ENCODE data around the gene DPPA4.
"Not testable (repeated sequence)": the region's sequence is repeated elsewhere in the genome, so short reads cannot be mapped to it uniquely, and the experiment has no call there.

The DPPA4 gene

DNA sequence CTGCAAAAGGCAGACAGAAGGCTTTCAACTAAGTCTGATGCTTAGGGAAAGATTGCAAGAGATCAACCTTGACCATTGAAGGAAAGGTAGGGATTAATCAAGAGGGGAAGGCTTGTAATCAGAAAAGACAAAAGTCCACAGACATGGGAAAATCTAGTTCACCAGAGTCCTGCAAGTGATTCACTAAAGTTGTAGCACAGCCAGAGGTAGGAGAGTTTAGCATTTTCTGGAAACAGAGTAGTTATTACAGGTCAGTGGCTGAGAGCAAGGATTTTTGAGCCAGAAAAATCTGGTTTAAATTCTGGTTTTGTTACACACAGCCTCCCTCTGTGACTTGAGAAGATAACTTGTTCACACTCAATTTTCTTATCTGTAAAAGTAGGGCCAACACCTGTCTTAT, 35.3 kb upstream of the DPPA4 start:
- no peak for TF ChIP-seq CTCF (IDR thresholded peaks at IDR 0.05; ENCODE audit: low read depth, low read length)
- in situ Hi-C loops (cut with HindIII; ENCODE audit: low sequenced_read_pairs), result no loop called here
- no peak for DNase-seq (ENCODE audit: low read depth, low spot score)
- no peak overlapping the region for H3K4me3 ChIP-seq (ENCODE audit: low read depth, low read length)

DNA sequence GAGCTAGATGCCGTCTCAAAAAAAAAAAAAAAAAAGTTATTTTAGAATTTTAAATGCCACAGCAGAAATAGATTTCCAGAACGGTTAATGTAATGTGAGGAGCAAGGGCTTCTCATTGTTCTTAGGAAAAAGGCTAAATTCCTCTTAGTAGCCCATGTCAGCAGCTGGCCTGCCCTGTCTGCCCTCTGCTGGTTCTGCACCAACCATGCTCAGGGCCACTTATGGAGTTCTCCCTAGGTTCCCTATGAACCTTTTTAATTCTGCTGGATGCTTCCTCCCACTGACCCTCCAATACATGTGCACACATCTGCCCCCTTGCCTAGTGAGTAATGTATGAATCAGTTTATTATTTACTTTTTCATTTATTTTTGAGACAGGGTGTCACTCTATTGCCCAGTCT, 32.2 kb upstream of the DPPA4 start:
- TF ChIP-seq CTCF (IDR thresholded peaks at IDR 0.05; ENCODE audit: low read depth, low read length), result no peak
- no peak for DNase-seq (ENCODE audit: low read depth, low spot score)
- H3K4me3 ChIP-seq (ENCODE audit: low read depth, low read length), result no peak overlapping the region
- in situ Hi-C loops (cut with HindIII; ENCODE audit: low sequenced_read_pairs), result no loop called here

DNA sequence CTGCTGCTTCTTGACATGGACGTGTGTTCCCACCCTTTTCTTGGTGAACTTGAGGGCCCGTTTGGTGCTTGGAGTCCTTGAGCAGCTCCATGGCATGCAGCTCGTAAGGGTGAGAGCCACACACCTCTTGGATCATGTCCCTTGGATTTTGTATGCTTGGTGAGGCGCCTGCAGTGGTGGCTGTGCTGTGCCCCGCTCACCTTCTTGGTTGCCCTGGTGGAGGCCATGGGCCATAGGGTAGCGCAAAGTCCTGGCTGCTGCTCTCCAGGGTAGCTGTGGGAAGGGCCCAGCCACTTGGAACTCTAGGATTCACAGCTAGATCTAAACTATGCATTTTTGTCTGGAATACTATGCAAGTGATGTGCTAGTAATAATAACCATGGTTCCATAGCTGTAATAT, 26.7 kb upstream of the DPPA4 start:
- in situ Hi-C loops (cut with HindIII; ENCODE audit: low sequenced_read_pairs), result no loop called here
- no peak for TF ChIP-seq CTCF (IDR thresholded peaks at IDR 0.05; ENCODE audit: low read depth, low read length)
- no peak overlapping the region for H3K4me3 ChIP-seq (ENCODE audit: low read depth, low read length)
- no peak for DNase-seq (ENCODE audit: low read depth, low spot score)

GRCh38 chr3:109363634-109364033, 26.3 kb upstream of the DPPA4 start:
- in situ Hi-C loops (cut with HindIII; ENCODE audit: low sequenced_read_pairs), result no loop called here
- DNase-seq (ENCODE audit: low read depth, low spot score), result no peak
- no peak for TF ChIP-seq CTCF (IDR thresholded peaks at IDR 0.05; ENCODE audit: low read depth, low read length)
- H3K4me3 ChIP-seq (ENCODE audit: low read depth, low read length), result no peak overlapping the region

GRCh38 chr3:109362823-109363222, 25.5 kb upstream of the DPPA4 start:
- H3K4me3 ChIP-seq (ENCODE audit: low read depth, low read length), result no peak overlapping the region
- in situ Hi-C loops (cut with HindIII; ENCODE audit: low sequenced_read_pairs), result no loop called here
- no peak for TF ChIP-seq CTCF (IDR thresholded peaks at IDR 0.05; ENCODE audit: low read depth, low read length)
- DNase-seq (ENCODE audit: low read depth, low spot score), result no peak

DNA sequence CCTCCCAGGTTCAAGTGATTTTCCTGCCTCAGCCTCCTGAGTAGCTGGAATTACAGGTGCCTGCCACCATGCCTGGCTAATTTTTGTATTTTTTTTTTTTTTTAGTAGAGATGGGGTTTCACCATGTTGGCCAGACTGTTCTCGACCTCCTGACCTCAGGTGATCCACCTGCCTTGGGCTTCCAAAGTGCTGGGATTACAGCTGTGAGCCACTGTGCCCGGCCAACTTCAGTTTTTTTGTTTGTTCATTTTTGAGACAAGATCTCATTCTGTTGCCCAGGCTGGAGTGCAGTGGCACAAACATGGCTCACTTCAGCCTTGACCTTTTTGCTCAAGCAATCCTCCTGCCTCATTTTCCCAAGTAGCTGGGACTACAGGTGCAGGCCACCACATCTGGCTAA, 21.5 kb upstream of the DPPA4 start:
- DNase-seq (ENCODE audit: low read depth, low spot score); in situ Hi-C loops (cut with HindIII; ENCODE audit: low sequenced_read_pairs); H3K4me3 ChIP-seq (ENCODE audit: low read depth, low read length): not testable (repeated sequence)

GRCh38 chr3:109356442-109357155, 19.3 kb upstream of the DPPA4 start:
- no peak overlapping the region for H3K4me3 ChIP-seq (ENCODE audit: low read depth, low read length)
- no peak for DNase-seq (ENCODE audit: low read depth, low spot score)
- in situ Hi-C loops (cut with HindIII; ENCODE audit: low sequenced_read_pairs), result no loop called here
- TF ChIP-seq CTCF (IDR thresholded peaks at IDR 0.05; ENCODE audit: low read depth, low read length), result no peak
